GM12878 (cell line): ENCODE data around the gene ZNF107.

ENCODE experiments used
- CHD2 ChIP-seq: IDR thresholded peaks from 2 replicates; pipeline ENCODE4 v1.6.1; 2011; ENCODE audit warnings: low read depth, low read length, improper control_type of control experiment, borderline replicate concordance
- CTCF ChIP-seq, 3 experiments: IDR thresholded peaks in 2 of 3; conservative IDR thresholded peaks in 1 of 3; 2 replicates each; pipeline ENCODE4 v1.5.1; 2011; ENCODE audit warnings: low read depth in 3 of 3, low read length in 3 of 3, mild to moderate bottlenecking in 3 of 3, control low read depth in 2 of 3, moderate library complexity in 2 of 3, inconsistent platforms in 1 of 3, mixed read lengths in 1 of 3; ENCODE audit not compliant: control insufficient read depth in 2 of 3, insufficient read depth in 1 of 3; ENCODE audit errors: extremely low read depth in 1 of 3
- POLR2A ChIP-seq: IDR thresholded peaks from 2 replicates; pipeline ENCODE4 v1.6.1; 2011; ENCODE audit warnings: low read depth, mild to moderate bottlenecking, low read length
- STAT1 ChIP-seq: fragments of 450-650 bp; conservative IDR thresholded peaks from 2 replicates; pipeline ENCODE4 v1.6.1; 2014; ENCODE audit warnings: antibody characterized with exemption, mild to moderate bottlenecking
- TF ChIP-seq, protein P1 (sequence below): IDR thresholded peaks from 2 replicates; pipeline ENCODE4 v1.6.1; 2012; ENCODE audit warnings: low read depth, low read length, improper control_type of control experiment
- TF ChIP-seq, protein P2 (sequence below): fragments of 450-650 bp; formaldehyde crosslinking; IDR thresholded peaks from 2 replicates; pipeline ENCODE4 v1.4.0; 2020; ENCODE audit warnings: mild to moderate bottlenecking, moderate library complexity

DNA sequence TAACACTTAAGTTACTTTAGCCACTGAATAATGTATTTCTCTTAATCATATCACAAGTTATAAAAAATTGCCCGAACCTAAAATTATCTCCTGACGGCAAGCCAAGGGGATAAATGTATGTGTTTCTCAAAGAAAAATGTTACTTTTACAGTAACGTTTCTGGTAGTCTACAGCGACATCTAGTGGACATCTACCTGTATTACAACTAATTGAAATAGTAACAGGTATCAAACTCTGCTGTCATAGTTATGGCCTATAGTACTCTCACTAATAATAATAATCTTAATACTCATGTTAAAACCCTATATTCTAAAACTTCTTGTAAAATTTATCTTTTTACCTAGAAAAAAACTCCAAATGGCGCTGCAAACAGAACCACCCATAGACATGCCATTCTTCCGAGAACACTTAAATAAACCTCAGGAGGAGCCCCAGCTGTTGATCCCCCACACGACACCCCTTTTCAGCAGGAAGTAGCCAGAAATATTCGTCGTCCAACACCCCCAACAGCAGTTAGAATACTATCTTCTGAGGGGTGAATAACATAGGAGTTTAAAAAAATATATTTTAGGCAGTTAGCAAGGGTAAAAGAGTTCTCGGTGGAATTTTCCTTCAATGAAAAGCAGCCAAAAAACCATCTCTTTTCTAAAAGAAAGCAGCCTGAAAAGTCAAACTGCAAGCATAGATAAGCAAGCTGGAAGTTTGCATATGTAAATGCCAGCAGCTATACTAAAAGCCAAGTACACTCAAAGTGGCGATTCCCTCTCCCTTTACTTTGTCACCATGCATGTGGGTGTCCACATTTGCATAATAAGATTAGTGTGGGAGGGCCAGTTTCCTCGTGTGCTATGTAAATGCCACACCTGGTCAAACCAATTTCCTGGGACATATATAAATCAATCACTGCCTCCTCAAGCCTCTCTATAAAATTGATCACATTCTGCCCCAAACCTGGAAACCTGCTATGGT lies 40.5 kb upstream of the ZNF107 start:
- TF ChIP-seq CHD2, result no peak
- no peak for TF ChIP-seq STAT1
- TF ChIP-seq, protein P1, sequence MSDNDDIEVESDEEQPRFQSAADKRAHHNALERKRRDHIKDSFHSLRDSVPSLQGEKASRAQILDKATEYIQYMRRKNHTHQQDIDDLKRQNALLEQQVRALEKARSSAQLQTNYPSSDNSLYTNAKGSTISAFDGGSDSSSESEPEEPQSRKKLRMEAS, result no peak
- TF ChIP-seq, protein P2, sequence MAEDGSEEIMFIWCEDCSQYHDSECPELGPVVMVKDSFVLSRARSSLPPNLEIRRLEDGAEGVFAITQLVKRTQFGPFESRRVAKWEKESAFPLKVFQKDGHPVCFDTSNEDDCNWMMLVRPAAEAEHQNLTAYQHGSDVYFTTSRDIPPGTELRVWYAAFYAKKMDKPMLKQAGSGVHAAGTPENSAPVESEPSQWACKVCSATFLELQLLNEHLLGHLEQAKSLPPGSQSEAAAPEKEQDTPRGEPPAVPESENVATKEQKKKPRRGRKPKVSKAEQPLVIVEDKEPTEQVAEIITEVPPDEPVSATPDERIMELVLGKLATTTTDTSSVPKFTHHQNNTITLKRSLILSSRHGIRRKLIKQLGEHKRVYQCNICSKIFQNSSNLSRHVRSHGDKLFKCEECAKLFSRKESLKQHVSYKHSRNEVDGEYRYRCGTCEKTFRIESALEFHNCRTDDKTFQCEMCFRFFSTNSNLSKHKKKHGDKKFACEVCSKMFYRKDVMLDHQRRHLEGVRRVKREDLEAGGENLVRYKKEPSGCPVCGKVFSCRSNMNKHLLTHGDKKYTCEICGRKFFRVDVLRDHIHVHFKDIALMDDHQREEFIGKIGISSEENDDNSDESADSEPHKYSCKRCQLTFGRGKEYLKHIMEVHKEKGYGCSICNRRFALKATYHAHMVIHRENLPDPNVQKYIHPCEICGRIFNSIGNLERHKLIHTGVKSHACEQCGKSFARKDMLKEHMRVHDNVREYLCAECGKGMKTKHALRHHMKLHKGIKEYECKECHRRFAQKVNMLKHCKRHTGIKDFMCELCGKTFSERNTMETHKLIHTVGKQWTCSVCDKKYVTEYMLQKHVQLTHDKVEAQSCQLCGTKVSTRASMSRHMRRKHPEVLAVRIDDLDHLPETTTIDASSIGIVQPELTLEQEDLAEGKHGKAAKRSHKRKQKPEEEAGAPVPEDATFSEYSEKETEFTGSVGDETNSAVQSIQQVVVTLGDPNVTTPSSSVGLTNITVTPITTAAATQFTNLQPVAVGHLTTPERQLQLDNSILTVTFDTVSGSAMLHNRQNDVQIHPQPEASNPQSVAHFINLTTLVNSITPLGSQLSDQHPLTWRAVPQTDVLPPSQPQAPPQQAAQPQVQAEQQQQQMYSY (CRISPR knock-in tag), result no peak
- peak; percentile 39 to 62 (median 47); a peak in 4 of 6 replicates for TF ChIP-seq CTCF (IDR thresholded peaks at IDR 0.05 in 2 of 3, conservative IDR thresholded peaks at IDR 0.05 in 1 of 3; ENCODE audit: control insufficient read depth in 2 of 3, extremely low read depth in 1 of 3, insufficient read depth in 1 of 3, low read depth in 3 of 3, low read length in 3 of 3)
- TF ChIP-seq POLR2A, result no peak
